WTC11 (cell line): Measurements from ENCODE around the gene LYZL4.

Experiments
- IRF2 ChIP-seq: sonication (generic); formaldehyde crosslinking; IDR thresholded peaks from 2 replicates; pipeline ENCODE4 v1.8.0; 2022; ENCODE audit warnings: low read depth, missing genetic modification reagents, borderline replicate concordance
- MXD4 ChIP-seq: fragments of 250-450 bp; sonication (Bioruptor Pico); IDR thresholded peaks from 2 replicates; pipeline ENCODE4 v1.8.0; 2021; ENCODE audit warnings: mild to moderate bottlenecking, moderate library complexity, borderline replicate concordance
- TEAD1 ChIP-seq: sonication (generic); formaldehyde crosslinking; IDR thresholded peaks from 2 replicates; pipeline ENCODE4 v1.8.0; 2022; ENCODE audit warnings: mild to moderate bottlenecking, missing genetic modification reagents
- TF ChIP-seq, protein P1 (sequence below): fragments of 200-600 bp; IDR thresholded peaks from 2 replicates; pipeline ENCODE4 v1.8.0; 2022; ENCODE audit warnings: antibody characterized with exemption
- TF ChIP-seq, protein P2 (sequence below): fragments of 250-450 bp; sonication (Bioruptor Pico); IDR thresholded peaks from 2 replicates; pipeline ENCODE4 v1.9.0; 2021; ENCODE audit warnings: mild to moderate bottlenecking
- TF ChIP-seq, protein P3 (sequence below): sonication (generic); formaldehyde crosslinking; conservative IDR thresholded peaks from 2 replicates; pipeline ENCODE4 v1.8.1; 2022; ENCODE audit warnings: mild to moderate bottlenecking, missing genetic modification reagents

DNA sequence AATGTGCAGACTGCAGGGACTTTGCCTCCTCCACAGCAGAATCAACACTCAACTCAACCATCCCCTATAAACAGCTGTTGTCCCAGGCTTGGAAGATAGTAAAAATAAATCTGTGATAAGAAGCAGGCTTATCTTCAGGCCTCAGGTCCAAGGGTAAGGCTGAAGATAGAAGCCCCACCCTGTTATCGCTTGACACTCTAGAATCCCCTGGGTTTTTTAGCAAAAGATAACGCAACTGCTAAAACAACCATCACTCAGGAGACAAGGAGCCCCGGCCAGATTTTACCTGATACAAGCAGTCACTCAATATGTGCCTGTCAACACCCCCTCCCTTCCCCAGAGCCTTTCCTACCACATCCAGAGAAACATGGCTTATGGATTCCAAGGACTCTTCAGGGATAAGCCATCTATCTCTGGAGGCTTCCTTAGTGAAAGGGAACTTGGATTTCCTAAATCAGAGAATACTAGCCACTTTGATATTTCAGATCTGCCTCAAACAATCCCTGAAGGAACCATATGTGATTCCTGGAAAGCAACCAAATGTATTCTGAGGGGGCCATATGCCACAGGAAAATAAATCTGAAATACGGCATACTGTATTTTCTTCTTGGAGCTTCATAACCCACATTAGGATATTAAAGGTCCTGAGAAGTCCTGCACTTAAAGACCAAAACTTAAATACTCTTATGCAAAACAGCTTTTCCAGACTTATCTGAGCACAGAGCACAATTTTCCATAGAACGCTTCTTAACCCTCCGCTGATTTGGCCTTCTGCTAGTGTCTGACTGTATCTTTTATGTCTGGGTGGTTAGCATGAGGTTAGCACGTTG is 60.4 kb downstream of the LYZL4 start:
- TF ChIP-seq, protein P1, sequence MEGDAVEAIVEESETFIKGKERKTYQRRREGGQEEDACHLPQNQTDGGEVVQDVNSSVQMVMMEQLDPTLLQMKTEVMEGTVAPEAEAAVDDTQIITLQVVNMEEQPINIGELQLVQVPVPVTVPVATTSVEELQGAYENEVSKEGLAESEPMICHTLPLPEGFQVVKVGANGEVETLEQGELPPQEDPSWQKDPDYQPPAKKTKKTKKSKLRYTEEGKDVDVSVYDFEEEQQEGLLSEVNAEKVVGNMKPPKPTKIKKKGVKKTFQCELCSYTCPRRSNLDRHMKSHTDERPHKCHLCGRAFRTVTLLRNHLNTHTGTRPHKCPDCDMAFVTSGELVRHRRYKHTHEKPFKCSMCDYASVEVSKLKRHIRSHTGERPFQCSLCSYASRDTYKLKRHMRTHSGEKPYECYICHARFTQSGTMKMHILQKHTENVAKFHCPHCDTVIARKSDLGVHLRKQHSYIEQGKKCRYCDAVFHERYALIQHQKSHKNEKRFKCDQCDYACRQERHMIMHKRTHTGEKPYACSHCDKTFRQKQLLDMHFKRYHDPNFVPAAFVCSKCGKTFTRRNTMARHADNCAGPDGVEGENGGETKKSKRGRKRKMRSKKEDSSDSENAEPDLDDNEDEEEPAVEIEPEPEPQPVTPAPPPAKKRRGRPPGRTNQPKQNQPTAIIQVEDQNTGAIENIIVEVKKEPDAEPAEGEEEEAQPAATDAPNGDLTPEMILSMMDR: no peak
- TF ChIP-seq, protein P2, sequence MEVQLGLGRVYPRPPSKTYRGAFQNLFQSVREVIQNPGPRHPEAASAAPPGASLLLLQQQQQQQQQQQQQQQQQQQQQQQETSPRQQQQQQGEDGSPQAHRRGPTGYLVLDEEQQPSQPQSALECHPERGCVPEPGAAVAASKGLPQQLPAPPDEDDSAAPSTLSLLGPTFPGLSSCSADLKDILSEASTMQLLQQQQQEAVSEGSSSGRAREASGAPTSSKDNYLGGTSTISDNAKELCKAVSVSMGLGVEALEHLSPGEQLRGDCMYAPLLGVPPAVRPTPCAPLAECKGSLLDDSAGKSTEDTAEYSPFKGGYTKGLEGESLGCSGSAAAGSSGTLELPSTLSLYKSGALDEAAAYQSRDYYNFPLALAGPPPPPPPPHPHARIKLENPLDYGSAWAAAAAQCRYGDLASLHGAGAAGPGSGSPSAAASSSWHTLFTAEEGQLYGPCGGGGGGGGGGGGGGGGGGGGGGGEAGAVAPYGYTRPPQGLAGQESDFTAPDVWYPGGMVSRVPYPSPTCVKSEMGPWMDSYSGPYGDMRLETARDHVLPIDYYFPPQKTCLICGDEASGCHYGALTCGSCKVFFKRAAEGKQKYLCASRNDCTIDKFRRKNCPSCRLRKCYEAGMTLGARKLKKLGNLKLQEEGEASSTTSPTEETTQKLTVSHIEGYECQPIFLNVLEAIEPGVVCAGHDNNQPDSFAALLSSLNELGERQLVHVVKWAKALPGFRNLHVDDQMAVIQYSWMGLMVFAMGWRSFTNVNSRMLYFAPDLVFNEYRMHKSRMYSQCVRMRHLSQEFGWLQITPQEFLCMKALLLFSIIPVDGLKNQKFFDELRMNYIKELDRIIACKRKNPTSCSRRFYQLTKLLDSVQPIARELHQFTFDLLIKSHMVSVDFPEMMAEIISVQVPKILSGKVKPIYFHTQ (CRISPR knock-in tag): no peak
- no peak for TF ChIP-seq TEAD1
- no peak for TF ChIP-seq MXD4 (CRISPR knock-in tag)
- TF ChIP-seq, protein P3, sequence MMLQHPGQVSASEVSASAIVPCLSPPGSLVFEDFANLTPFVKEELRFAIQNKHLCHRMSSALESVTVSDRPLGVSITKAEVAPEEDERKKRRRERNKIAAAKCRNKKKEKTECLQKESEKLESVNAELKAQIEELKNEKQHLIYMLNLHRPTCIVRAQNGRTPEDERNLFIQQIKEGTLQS (CRISPR knock-in tag): no peak
- TF ChIP-seq IRF2 (CRISPR knock-in tag): no peak
